Left renal pelvis (tissue), 4 donors: ENCODE measurements around the gene PRRC2B. TPM values are rescaled to one million over a fixed set of nuclear protein-coding genes. Genes with fewer than 3 reads are reported as not detected.
A peak's percentile ranks its signal among the peaks of the same experiment; 100 is the strongest.
"Not testable (repeated sequence)": the region's sequence is repeated elsewhere in the genome, so short reads cannot be mapped to it uniquely, and the experiment has no call there.

Experiments used
- DNase-seq, 4 donors: peaks; one replicate each; pipeline ENCODE4 v3.0.0-alpha.2; 2013; ENCODE audit warnings: low read depth in 4 of 4, low spot score in 3 of 4
- polyA plus RNA-seq, 4 donors: library from polyadenylated mRNA; unstranded; fragments of 120-200 nt; gene quantifications; one replicate each; pipeline ENCODE4 v1.2.1, GENCODE V29; 2013; ENCODE audit not compliant: insufficient read length in 4 of 4

Gene PRRC2B
- 100 to 1,000 TPM; 161 to 190 (median 181) TPM for polyA plus RNA-seq

GRCh38 chr9:131393622-131394463, at the start of gene PRRC2B:
PRRC2B (plus strand) TSS chr9:131394086; CDS start chr9:131430145, 36,059 bp downstream.
- DNase-seq: peak in 2 of 4 donors; percentile 81 to 82

DNA sequence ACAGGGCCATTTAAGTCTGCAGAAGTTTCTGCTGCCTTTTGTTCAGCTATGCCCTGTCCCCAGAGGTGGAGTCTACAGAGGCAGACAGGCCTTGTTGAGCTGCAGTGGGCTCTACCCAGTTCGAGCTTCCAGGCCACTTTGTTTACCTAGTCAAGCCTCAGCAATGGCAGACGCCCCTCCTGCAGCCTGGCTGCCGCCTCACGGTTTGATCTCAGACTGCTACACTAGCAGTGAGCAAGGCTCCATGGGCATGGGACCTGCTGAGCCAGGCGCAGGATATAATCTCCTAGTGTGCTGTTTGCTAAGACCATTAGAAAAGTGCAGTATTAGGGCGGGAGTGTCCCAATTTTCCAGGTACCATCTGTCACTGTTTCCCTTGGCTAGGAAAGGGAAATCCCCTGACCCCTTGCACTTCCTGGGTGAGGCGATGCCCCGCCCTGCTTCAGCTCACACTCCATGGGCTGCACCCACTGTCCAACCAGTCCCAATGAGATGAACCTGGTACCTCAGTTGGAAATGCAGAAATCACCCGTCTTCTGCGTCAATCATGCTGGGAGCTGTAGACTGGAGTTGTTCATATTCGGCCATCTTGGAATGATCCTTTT, 48.9 kb upstream of the PRRC2B start:
- DNase-seq: not testable (repeated sequence)

- DNase-seq: no peak
Observed at GRCh38 chr9:131346559-131346958, 47.3 kb upstream of the PRRC2B start.

- no peak for DNase-seq
Observed at GRCh38 chr9:131347376-131348020, 46.4 kb upstream of the PRRC2B start.

DNA sequence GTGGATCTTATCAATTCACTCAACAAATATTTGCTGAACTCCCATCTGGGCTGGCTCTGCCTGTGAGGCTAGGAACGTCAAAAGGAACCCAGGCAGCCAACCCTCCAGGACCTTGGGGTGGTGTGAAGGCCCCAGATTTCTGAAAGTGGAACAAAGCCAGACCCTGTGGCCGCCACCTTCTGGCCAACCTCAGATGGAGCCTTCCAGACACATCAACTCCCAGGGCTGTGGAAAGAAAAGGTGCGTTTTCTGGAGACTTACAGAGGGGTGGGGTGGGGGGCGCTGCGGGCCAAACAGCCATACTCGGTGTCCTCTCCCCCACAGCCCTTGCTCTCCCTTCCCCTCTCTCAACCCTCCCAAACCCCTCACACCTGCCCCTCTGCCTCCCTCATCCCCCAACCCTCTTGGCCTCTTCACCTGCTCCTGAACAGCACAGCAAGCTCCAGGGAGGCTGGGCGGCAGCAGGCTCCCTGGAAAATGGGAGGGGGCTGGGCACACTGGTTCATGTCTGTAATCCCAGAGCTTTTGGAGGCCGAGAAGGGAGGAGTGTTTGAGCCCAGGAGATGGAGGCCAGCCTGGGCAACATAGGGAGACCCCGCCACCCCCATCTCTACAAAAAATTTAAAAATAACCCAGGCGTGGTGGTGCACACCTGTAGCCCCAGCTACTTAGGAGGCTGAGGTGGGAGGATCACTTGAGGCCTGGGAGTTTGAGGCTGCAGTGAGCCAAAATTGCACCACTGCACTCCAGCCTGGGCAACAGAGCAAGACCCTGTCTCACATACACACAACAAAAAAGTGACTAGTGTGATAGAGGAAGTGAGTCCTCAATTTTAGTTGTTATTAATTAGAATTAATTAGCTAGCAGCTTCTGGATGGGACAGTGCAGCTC, 45.0 kb upstream of the PRRC2B start:
- DNase-seq: no peak

GRCh38 chr9:131349522-131349880, 44.4 kb upstream of the PRRC2B start:
- no peak for DNase-seq

DNA sequence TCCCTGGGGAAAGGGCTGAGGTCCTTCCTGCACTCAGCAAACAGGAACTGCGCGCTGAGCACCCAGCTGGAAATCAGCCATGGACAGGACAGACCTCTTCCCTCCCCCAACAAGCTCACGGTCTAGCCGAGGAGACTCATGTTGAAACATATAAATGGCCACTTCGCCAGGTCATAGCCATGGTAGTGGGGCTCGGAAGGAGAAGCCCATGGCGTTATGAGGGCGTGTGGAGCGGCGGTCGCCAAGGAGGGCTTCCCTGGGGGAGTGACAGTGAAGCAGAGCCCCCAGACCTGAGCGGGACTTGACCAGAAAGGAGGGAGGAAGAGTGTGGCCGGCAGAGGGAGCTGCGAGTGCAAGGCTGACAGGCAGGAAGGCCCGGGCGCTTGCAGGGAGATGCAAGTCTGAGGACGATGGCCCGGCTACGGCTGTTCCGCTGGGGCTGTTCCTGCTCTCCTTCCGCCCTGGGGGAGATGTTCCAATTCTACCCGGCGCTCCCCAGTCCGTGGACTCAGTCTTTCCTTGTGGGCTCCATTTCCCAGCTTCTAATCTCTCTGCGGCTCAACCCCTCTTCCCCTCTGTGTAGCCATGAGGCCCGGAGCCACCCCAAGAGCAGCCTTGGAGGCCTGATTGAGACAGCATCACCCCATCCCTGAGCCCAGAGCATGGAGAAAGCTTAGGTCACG, 43.9 kb upstream of the PRRC2B start:
- DNase-seq: peak in 1 of 4 donors; percentile 52

DNA sequence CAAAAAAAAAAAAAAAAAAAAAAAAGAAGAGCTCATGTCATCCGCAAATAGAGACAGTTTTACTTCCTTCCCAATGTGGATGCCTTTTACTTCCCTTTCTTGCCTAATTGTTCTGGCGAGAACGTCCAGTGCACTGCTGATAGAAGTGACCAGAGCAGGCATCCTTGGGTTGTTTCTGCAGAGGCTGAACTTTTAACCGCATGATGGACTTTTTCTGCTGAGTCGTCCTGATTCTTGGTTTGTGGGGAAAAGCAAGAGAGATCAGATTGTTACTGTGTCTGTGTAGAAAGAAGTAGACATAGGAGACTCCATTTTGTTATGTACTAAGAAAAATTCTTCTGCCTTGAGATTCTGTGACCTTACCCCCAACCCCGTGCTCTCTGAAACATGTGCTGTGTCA, 37.4 kb upstream of the PRRC2B start:
- DNase-seq: not testable (repeated sequence)

GRCh38 chr9:131358556-131358955, 35.3 kb upstream of the PRRC2B start:
- no peak for DNase-seq

GRCh38 chr9:131361202-131361833, 32.6 kb upstream of the PRRC2B start:
- peak in 1 of 4 donors; percentile 16 for DNase-seq

DNA sequence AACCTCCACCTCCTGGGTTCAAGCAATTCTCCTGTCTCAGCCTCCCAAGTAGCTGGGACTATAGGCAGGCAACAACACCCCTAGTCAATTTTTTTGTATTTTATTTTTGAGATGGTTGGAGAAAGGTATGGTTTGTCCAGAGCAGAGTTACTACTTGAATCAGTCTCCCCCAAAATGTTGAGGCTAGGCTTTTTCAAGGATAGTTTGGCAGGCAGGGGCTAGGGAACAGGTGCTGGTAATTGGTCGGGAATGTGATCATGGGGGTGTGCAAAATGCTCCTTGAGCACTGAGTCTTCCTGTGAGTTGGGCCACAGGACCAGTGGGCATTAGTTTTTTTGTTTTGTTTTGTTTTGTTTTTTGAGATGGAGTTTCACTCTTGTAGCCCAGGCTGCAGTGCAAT, 28.3 kb upstream of the PRRC2B start:
- no peak for DNase-seq

- peak in 2 of 4 donors; percentile 33 to 48 for DNase-seq
Observed at GRCh38 chr9:131366761-131367401, 27.0 kb upstream of the PRRC2B start.

DNA sequence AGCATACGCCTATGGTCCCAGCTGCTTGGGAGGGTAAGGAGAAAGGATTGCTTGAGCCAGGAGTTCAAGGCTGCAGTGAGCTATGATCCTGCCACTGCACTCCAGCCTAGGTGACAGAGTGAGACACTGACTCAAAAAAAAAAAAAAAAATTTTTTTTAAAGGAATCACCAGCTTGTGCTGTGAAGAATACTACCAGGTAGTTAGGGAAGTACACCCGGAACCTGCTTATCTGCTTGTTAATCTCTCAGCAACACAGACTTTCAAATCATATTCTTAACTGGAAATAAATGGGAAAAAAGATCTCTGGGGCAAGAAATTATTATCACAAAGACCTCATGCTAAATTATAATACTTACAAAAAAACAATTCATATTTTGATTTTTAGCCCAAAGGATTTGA, 26.4 kb upstream of the PRRC2B start:
- DNase-seq: no peak

DNA sequence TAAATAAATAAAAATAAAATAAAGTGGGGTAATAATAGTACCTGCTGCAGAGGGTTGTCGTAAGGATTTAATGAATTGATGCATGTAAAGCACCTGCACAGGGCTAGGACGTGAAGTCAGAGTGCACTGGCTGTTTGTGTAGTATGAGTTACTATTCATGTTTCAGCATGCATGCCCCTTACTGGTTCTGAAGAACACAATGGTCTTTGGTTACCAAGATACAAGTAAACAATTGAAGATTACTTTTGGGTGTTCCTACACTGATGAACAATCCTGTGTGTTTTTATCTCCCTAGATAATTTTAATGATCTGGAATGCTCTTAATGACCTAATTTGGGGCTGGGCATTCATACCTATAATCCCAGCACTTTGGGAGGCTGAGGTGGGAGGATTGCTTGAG, 23.2 kb upstream of the PRRC2B start:
- DNase-seq: no peak

GRCh38 chr9:131372599-131372973, 21.3 kb upstream of the PRRC2B start:
- not testable (repeated sequence) for DNase-seq

GRCh38 chr9:131374638-131375037, 19.2 kb upstream of the PRRC2B start:
- DNase-seq: not testable (repeated sequence)

DNA sequence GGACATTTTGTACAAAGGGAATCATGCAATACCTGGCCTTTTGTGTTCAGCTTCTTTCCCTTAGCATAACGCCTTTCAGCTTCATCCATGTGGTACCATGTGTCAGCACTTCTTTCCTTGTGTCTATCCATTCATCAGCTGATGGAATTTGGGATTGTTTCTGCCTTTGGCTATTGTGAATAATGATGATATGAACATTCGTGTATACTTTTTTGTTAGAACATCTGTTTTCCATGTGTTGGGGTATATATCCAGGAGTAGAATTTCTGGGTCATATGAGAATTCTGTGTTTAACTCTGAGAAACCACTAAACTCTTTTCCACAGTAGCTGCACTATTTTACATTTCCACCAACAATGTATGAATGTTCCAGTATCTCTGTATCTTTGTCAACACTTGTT, 14.8 kb upstream of the PRRC2B start:
- DNase-seq: no peak

DNA sequence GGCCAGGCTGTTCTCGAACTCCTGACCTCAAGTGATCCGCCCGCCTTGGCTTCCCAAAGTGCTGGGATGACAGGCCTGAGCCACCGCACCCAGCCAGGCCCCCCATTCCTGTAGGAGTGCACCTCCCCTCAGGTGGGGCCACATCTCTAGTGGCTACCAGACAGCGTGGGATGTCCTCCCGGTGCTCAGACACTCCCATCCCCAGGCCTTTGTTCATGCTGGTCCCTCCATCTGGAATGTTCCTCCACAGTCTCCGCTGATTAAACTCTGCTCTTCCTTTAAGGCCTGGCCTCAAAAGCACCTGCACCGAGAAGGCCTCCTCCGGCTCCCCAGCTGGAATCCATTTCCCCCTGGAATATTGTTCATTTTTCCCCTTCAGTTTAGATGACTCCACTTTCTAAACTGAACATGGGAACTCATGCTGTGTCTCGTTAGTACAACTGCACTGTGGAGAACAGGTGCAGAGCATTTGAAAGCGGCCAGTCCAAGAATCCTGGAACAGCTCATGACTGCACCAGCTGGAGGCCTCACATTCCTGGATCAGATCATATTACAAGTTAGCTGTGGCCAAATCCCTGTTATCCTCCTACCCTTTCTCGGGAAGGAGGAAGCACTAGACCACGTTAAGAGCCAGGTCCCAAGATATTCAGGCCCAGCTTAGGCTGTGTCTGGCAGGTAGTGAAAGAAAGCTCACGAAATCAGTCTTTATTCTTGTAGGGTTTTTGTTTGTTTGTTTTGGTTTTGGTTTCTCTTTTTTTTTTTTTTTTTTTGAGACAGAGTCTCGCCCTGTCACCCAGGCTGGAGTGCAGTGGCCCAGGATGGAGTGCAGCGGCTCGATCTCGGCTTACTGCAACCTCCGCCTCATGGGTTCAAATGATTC, 10.8 kb upstream of the PRRC2B start:
- peak in 1 of 4 donors; percentile 82 for DNase-seq
